Smooth muscle cell (in vitro differentiated cells): ENCODE measurements around the gene MSH6. TPM values are rescaled to one million over a fixed set of nuclear protein-coding genes. Genes with fewer than 3 reads are reported as not detected.

ENCODE experiments used
- DNase-seq: peaks from one replicate; lab custom pipeline; 2025; ENCODE audit not compliant: unreplicated experiment; lab: John Stamatoyannopoulos, UW
- H2AFZ ChIP-seq: fragments of 200-600 bp; sonication (generic); 2 replicates; pipeline ENCODE4 v1.6.0; 2016; ENCODE audit warnings: antibody characterized with exemption, low read depth, mild to moderate bottlenecking
- H3F3A ChIP-seq: fragments of 200-600 bp; sonication (generic); 2 replicates; pipeline ENCODE4 v1.6.0; 2017; ENCODE audit warnings: antibody characterized with exemption, low read depth
- H3K27ac ChIP-seq: fragments of 200-600 bp; sonication (generic); 2 replicates; pipeline ENCODE4 v1.5.1; 2016; ENCODE audit warnings: low read depth, mild to moderate bottlenecking
- H3K27me3 ChIP-seq: fragments of 200-600 bp; sonication (generic); 2 replicates; pipeline ENCODE4 v1.6.1; 2016; ENCODE audit warnings: low read depth, mild to moderate bottlenecking
- H3K36me3 ChIP-seq: fragments of 200-600 bp; sonication (generic); 2 replicates; pipeline ENCODE4 v1.5.1; 2016; ENCODE audit warnings: low read depth
- H3K4me1 ChIP-seq: fragments of 200-600 bp; sonication (generic); 2 replicates; pipeline ENCODE4 v1.5.1; 2016; ENCODE audit warnings: low read depth
- H3K4me2 ChIP-seq: fragments of 200-600 bp; sonication (generic); 2 replicates; pipeline ENCODE4 v1.6.0; 2016; ENCODE audit warnings: mild to moderate bottlenecking
- H3K4me3 ChIP-seq: fragments of 200-600 bp; sonication (generic); 2 replicates; pipeline ENCODE4 v1.5.1; 2016; ENCODE audit warnings: mild to moderate bottlenecking
- H3K79me2 ChIP-seq: fragments of 200-600 bp; sonication (generic); 2 replicates; pipeline ENCODE4 v1.6.0; 2016; ENCODE audit warnings: low read depth, mild to moderate bottlenecking
- H3K9ac ChIP-seq: fragments of 200-600 bp; sonication (generic); 2 replicates; pipeline ENCODE4 v1.6.0; 2016; ENCODE audit warnings: low read depth
- H3K9me3 ChIP-seq: fragments of 200-600 bp; sonication (generic); replicated peaks from 2 replicates; pipeline ENCODE4 v1.5.1; 2016; ENCODE audit warnings: low read depth
- H4K20me1 ChIP-seq: fragments of 200-600 bp; sonication (generic); 2 replicates; pipeline ENCODE4 v1.6.0; 2016; ENCODE audit warnings: low read depth
- CTCF ChIP-seq: fragments of 200-600 bp; sonication (generic); IDR thresholded peaks from 2 replicates; pipeline ENCODE4 v1.5.1; 2017; ENCODE audit warnings: borderline replicate concordance, mild to moderate bottlenecking, antibody characterized with exemption; ENCODE audit not compliant: insufficient read depth, poor library complexity, severe bottlenecking
- WGBS: methylation state at CpG from one replicate; pipeline ENCODE4 v1.1.7; 2016; ENCODE audit warnings: low lambda C conversion rate; 5-methylcytosine and 5-hydroxymethylcytosine counted together
- polyA plus RNA-seq: library from polyadenylated mRNA; unstranded; fragments of >200 nt; fragmentation: Nextera tagmentation; extraction: Ambion mirVana; gene quantifications from 2 replicates; pipeline ENCODE4 v1.2.1, GENCODE V29; 2016
- total RNA-seq: library from RNA; depleted of rRNA; stranded (reverse); fragments of >200 nt; gene quantifications from 2 replicates; pipeline ENCODE4 v1.2.3, GENCODE V29; 2014

MSH6 gene
- total and polyA plus RNA-seq, 2 experiments from 2014 or later = 48.7 to 65.2 TPM

- H3K36me3 ChIP-seq = peaks cover 27% of the 10 kb centered on the region
Measured at GRCh38 chr2:47809903-47810302, 27.0 kb downstream of the MSH6 start.

GRCh38 chr2:47810850-47811249 lies 27.9 kb downstream of the MSH6 start:
- Histone ChIP-seq H3K4me2 (no peak overlapping the region), H2AFZ (no peak overlapping the region), H3K4me1 (no peaks in the 10 kb centered on the region), H3K27me3 (no peaks in the 10 kb centered on the region), H3K4me3 (no peak overlapping the region), H3F3A (peaks cover 22% of the 10 kb centered on the region), H3K27ac (no peak overlapping the region), H3K36me3 (peaks cover 36% of the 10 kb centered on the region), H3K9me3 (no peaks in the 10 kb centered on the region), H3K9ac (no peak overlapping the region), H3K79me2 (no peaks in the 10 kb centered on the region), H4K20me1 (peaks cover 18% of the 10 kb centered on the region)
- no peak for TF ChIP-seq CTCF
- DNase-seq = no peak

More at GRCh38 chr2:47809903-47810302, 27.0 kb downstream of the MSH6 start:
- no peak for DNase-seq
- Histone ChIP-seq H3K27ac (no peak overlapping the region), H2AFZ (no peak overlapping the region), H3K4me2 (no peak overlapping the region), H3K4me1 (no peaks in the 10 kb centered on the region), H3K27me3 (no peaks in the 10 kb centered on the region), H3K9me3 (no peaks in the 10 kb centered on the region), H3F3A (peaks cover 25% of the 10 kb centered on the region), H3K4me3 (no peak overlapping the region), H3K79me2 (no peaks in the 10 kb centered on the region), H4K20me1 (peaks cover 18% of the 10 kb centered on the region), H3K9ac (no peak overlapping the region)
- no peak for TF ChIP-seq CTCF
- WGBS = 94% methylated on average over 2 of the region's 2 CpGs

GRCh38 chr2:47811668-47812067 lies 28.7 kb downstream of the MSH6 start:
- Histone ChIP-seq H3K4me3 (no peak overlapping the region), H3K27ac (no peak overlapping the region), H2AFZ (no peak overlapping the region), H3F3A (peaks cover 22% of the 10 kb centered on the region), H3K27me3 (no peaks in the 10 kb centered on the region), H3K4me1 (no peaks in the 10 kb centered on the region), H3K9me3 (no peaks in the 10 kb centered on the region), H4K20me1 (peaks cover 13% of the 10 kb centered on the region), H3K36me3 (peaks cover 33% of the 10 kb centered on the region), H3K79me2 (no peaks in the 10 kb centered on the region), H3K9ac (no peak overlapping the region), H3K4me2 (no peak overlapping the region)
- no peak for TF ChIP-seq CTCF
- 94% methylated on average over 1 of the region's 1 CpG for WGBS
- DNase-seq = no peak

GRCh38 chr2:47815764-47816163 lies 32.8 kb downstream of the MSH6 start:
- H3K27ac ChIP-seq = no peak overlapping the region
- H2AFZ ChIP-seq = no peak overlapping the region
- no peak overlapping the region for H3K4me3 ChIP-seq
- peaks cover 23% of the 10 kb centered on the region for H3F3A ChIP-seq
- H3K79me2 ChIP-seq = peaks cover 3% of the 10 kb centered on the region
- H3K36me3 ChIP-seq = peaks cover 45% of the 10 kb centered on the region
- no peak overlapping the region for H3K9ac ChIP-seq
- TF ChIP-seq CTCF = no peak
- WGBS = 96% methylated on average over 10 of the region's 10 CpGs
- no peaks in the 10 kb centered on the region for H4K20me1 ChIP-seq
- H3K27me3 ChIP-seq = no peaks in the 10 kb centered on the region
- no peaks in the 10 kb centered on the region for H3K4me1 ChIP-seq
- no peaks in the 10 kb centered on the region for H3K9me3 ChIP-seq
- no peak overlapping the region for H3K4me2 ChIP-seq
- no peak for DNase-seq
